Neural cell (in vitro differentiated cells): Measurements from ENCODE around the gene TPRG1L.

Source experiments
- EZH2 ChIP-seq: fragments of 200-600, 300-800 bp; shearing (Covaris generic), sonication (generic); IDR thresholded peaks from 2 replicates; pipeline ENCODE4 v1.6.1; 2014; ENCODE audit warnings: antibody characterized with exemption, low read length, borderline replicate concordance, mild to moderate bottlenecking; ENCODE audit not compliant: insufficient read depth, poor library complexity, severe bottlenecking
- POLR2AphosphoS5 ChIP-seq: IDR thresholded peaks from 2 replicates; pipeline ENCODE4 v1.6.1; 2012
- RAD21 ChIP-seq: fragments of 450-650 bp; conservative IDR thresholded peaks from 2 replicates; pipeline ENCODE4 v1.6.1; 2014; ENCODE audit warnings: antibody characterized with exemption, mild to moderate bottlenecking, moderate library complexity
- TAF1 ChIP-seq: IDR thresholded peaks from 2 replicates; pipeline ENCODE4 v1.6.1; 2012; ENCODE audit warnings: low read depth
- TF ChIP-seq, protein P1 (sequence below): fragments of 450-650 bp; IDR thresholded peaks from 2 replicates; pipeline ENCODE4 v1.5.1; 2014; ENCODE audit warnings: antibody characterized with exemption, mild to moderate bottlenecking, moderate library complexity; ENCODE audit not compliant: poor library complexity, severe bottlenecking

DNA sequence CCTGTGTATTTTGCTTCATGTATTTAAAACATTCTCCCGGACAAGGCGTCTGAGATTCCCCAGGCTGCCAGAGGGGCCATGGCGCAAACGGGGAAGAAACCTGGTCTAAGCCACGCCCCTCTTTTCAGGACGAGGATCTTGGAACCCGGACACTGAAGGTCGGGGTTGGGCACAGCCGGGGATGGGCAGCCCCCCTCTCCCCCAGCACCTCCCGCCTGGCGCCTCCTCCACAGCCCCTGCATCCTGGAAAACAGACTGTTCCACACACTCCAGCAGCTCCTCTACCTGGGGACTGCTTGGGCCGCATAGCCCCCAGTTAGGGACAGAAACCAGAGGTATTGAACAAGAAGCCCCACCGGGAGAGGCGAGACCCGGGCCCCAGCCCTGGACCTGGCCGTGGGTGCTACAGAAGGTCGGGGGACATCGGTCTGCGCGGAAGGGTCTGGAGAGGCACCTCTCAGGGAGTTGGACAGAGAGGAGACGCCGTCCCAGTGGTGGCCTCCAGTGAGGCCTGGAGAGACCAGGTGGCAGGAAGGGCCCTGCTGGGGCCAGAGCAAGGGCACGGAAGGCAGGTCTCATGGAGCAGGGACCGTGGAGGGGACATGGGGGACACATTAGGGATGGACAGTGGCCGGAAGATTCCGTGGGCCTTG lies 32.9 kb downstream of the TPRG1L start:
- TF ChIP-seq RAD21, result no peak
- no peak for TF ChIP-seq TAF1
- TF ChIP-seq, protein P1, sequence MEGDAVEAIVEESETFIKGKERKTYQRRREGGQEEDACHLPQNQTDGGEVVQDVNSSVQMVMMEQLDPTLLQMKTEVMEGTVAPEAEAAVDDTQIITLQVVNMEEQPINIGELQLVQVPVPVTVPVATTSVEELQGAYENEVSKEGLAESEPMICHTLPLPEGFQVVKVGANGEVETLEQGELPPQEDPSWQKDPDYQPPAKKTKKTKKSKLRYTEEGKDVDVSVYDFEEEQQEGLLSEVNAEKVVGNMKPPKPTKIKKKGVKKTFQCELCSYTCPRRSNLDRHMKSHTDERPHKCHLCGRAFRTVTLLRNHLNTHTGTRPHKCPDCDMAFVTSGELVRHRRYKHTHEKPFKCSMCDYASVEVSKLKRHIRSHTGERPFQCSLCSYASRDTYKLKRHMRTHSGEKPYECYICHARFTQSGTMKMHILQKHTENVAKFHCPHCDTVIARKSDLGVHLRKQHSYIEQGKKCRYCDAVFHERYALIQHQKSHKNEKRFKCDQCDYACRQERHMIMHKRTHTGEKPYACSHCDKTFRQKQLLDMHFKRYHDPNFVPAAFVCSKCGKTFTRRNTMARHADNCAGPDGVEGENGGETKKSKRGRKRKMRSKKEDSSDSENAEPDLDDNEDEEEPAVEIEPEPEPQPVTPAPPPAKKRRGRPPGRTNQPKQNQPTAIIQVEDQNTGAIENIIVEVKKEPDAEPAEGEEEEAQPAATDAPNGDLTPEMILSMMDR, result no peak
- TF ChIP-seq POLR2AphosphoS5, result no peak
- no peak for TF ChIP-seq EZH2
